OCI-LY1 (cell line): ENCODE results near the gene HDAC7.

Experiments
- H2AFZ ChIP-seq: fragments of 200-600 bp; sonication (generic), shearing (Covaris generic); 2 replicates; pipeline ENCODE4 v1.6.0; 2014; ENCODE audit warnings: antibody characterized with exemption, mild to moderate bottlenecking, low read length
- H3F3A ChIP-seq: fragments of 200-600 bp; sonication (generic), shearing (Covaris generic); 2 replicates; pipeline ENCODE4 v1.6.0; 2014; ENCODE audit warnings: mild to moderate bottlenecking, antibody characterized with exemption, low read length, moderate library complexity; ENCODE audit not compliant: insufficient read depth
- H3K27ac ChIP-seq: fragments of 200-600 bp; sonication (generic); 2 replicates; pipeline ENCODE4 v1.5.1; 2014; ENCODE audit warnings: low read length, mixed run types, mild to moderate bottlenecking, low read depth; ENCODE audit not compliant: poor library complexity, severe bottlenecking
- H3K27me3 ChIP-seq: fragments of 200-600 bp; sonication (generic); 2 replicates; pipeline ENCODE4 v1.6.0; 2014; ENCODE audit warnings: antibody characterized with exemption, mild to moderate bottlenecking, low read length, moderate library complexity; ENCODE audit not compliant: insufficient read depth
- H3K36me3 ChIP-seq: fragments of 200-600 bp; sonication (generic); 2 replicates; pipeline ENCODE4 v1.6.1; 2014; ENCODE audit warnings: mild to moderate bottlenecking, antibody characterized with exemption, low read length, moderate library complexity, mixed read lengths; ENCODE audit not compliant: insufficient read depth
- H3K4me1 ChIP-seq: fragments of 200-600 bp; sonication (generic); 2 replicates; pipeline ENCODE4 v1.5.1; 2014; ENCODE audit warnings: mild to moderate bottlenecking, low read length, moderate library complexity; ENCODE audit not compliant: insufficient read depth, severe bottlenecking
- H3K4me2 ChIP-seq: fragments of 200-600 bp; sonication (generic), shearing (Covaris generic); 2 replicates; pipeline ENCODE4 v1.6.1; 2014; ENCODE audit warnings: low read length
- H3K4me3 ChIP-seq: fragments of 200-600 bp; sonication (generic); 2 replicates; pipeline ENCODE4 v1.5.1; 2014; ENCODE audit warnings: low read length, low read depth, mild to moderate bottlenecking, mixed read lengths; ENCODE audit not compliant: poor library complexity, severe bottlenecking
- H3K79me2 ChIP-seq: fragments of 200-600 bp; shearing (Covaris generic); 2 replicates; pipeline ENCODE4 v1.6.1; 2016; ENCODE audit warnings: mixed run types, low read length, mixed read lengths; ENCODE audit not compliant: insufficient read depth
- H3K9ac ChIP-seq: fragments of 200-600 bp; sonication (generic), shearing (Covaris generic); 2 replicates; pipeline ENCODE4 v1.6.1; 2014; ENCODE audit warnings: mild to moderate bottlenecking, low read length, mixed read lengths
- H3K9me2 ChIP-seq: fragments of 200-600 bp; sonication (generic), shearing (Covaris generic); 2 replicates; pipeline ENCODE4 v1.6.1; 2014; ENCODE audit warnings: low read depth, mild to moderate bottlenecking, low read length, mixed read lengths
- H3K9me3 ChIP-seq: fragments of 200-600 bp; shearing (Covaris generic); 2 replicates; pipeline ENCODE4 v1.6.1; 2014; ENCODE audit warnings: low read length, mixed read lengths
- H4K20me1 ChIP-seq: fragments of 200-600 bp; sonication (generic), shearing (Covaris generic); 2 replicates; pipeline ENCODE4 v1.6.0; 2016; ENCODE audit warnings: mild to moderate bottlenecking, low read length; ENCODE audit not compliant: insufficient read depth
- CTCF ChIP-seq: fragments of 200-600 bp; sonication (generic), shearing (Covaris generic); IDR thresholded peaks from 2 replicates; pipeline ENCODE4 v1.5.1; 2017; ENCODE audit warnings: mild to moderate bottlenecking, antibody characterized with exemption, low read length, moderate library complexity, mixed read lengths
- EZH2 ChIP-seq: fragments of 200-600 bp; sonication (generic), shearing (Covaris generic); IDR thresholded peaks from 2 replicates; pipeline ENCODE4 v1.8.0; 2017; ENCODE audit warnings: borderline replicate concordance, mixed run types, mild to moderate bottlenecking, antibody characterized with exemption, low read length, moderate library complexity, mixed read lengths

Gene HDAC7

GRCh38 chr12:47867495-47867941 is 47.8 kb upstream of the HDAC7 start:
- H3K79me2 ChIP-seq: no peaks in the 10 kb centered on the region
- H3K9ac ChIP-seq: no peak overlapping the region
- H3K4me3 ChIP-seq: no peak overlapping the region
- no peaks in the 10 kb centered on the region for H4K20me1 ChIP-seq
- H3K27me3 ChIP-seq: no peaks in the 10 kb centered on the region; the same call in 1 of the 2 replicates
- H3K4me1 ChIP-seq: peaks cover 12% of the 10 kb centered on the region
- H3K9me2 ChIP-seq: no peaks in the 10 kb centered on the region
- no peaks in the 10 kb centered on the region for H3F3A ChIP-seq
- H3K27ac ChIP-seq: no peak overlapping the region
- no peak for TF ChIP-seq EZH2
- no peak for TF ChIP-seq CTCF
- H3K9me3 ChIP-seq: no peaks in the 10 kb centered on the region
- H2AFZ ChIP-seq: no peak overlapping the region
- H3K36me3 ChIP-seq: no peaks in the 10 kb centered on the region; the same call in 1 of the 2 replicates
- no peak overlapping the region for H3K4me2 ChIP-seq

- no peaks in the 10 kb centered on the region for H3K79me2 ChIP-seq
- H3K4me1 ChIP-seq: peaks cover 12% of the 10 kb centered on the region
- H3F3A ChIP-seq: no peaks in the 10 kb centered on the region
- no peaks in the 10 kb centered on the region; the same call in 1 of the 2 replicates for H3K36me3 ChIP-seq
- H3K27me3 ChIP-seq: no peaks in the 10 kb centered on the region; the same call in 1 of the 2 replicates
- H3K9ac ChIP-seq: no peak overlapping the region
- H3K27ac ChIP-seq: no peak overlapping the region
- H4K20me1 ChIP-seq: no peaks in the 10 kb centered on the region
- H3K4me3 ChIP-seq: no peak overlapping the region
- no peak for TF ChIP-seq CTCF
- H3K4me2 ChIP-seq: no peak overlapping the region
- no peaks in the 10 kb centered on the region for H3K9me2 ChIP-seq
- no peak overlapping the region for H2AFZ ChIP-seq
- no peaks in the 10 kb centered on the region for H3K9me3 ChIP-seq
These were observed 45.0 kb upstream of the HDAC7 start for GRCh38 chr12:47864646-47865235.

DNA sequence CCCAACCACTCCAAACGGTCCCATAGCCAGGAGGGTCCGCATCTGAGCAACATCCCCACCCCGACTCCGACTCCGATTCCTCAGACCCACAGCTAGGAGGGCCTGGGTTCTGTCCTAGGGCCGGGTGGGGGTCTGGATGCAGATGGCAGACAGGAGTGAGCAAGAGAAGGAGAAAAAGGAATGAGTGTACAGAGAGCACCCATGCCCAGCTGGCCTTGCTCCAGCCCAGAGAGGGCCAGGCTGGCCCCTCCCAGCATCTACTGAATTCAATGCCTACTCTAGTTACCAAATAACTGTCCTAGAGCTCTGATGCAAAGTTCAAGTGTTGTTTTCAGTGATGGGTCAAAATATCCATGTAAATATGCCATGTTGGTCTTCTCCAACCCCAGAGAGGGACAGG is 44.3 kb upstream of the HDAC7 start:
- Histone ChIP-seq H3K9me3 (no peaks in the 10 kb centered on the region), H3K9ac (no peak overlapping the region), H3K79me2 (no peaks in the 10 kb centered on the region), H3K4me3 (no peak overlapping the region), H3K4me2 (no peak overlapping the region), H4K20me1 (no peaks in the 10 kb centered on the region), H3K9me2 (no peaks in the 10 kb centered on the region), H3K27ac (no peak overlapping the region), H3K4me1 (peaks cover 12% of the 10 kb centered on the region), H3K36me3 (no peaks in the 10 kb centered on the region; the same call in 1 of the 2 replicates), H2AFZ (no peak overlapping the region), H3F3A (no peaks in the 10 kb centered on the region), H3K27me3 (no peaks in the 10 kb centered on the region; the same call in 1 of the 2 replicates)
- TF ChIP-seq CTCF (no peak), EZH2 (no peak)
